GM23248 (cell line): ENCODE measurements around the gene GRAP.

Experiments
- EZH2 ChIP-seq: fragments of 200-600 bp; sonication (generic); IDR thresholded peaks from 2 replicates; pipeline ENCODE4 v1.6.1; 2018; ENCODE audit warnings: antibody characterized with exemption, mild to moderate bottlenecking; ENCODE audit not compliant: insufficient read depth, poor library complexity, severe bottlenecking
- EZH2phosphoT487 ChIP-seq: fragments of 200-600 bp; sonication (generic); IDR thresholded peaks from 2 replicates; pipeline ENCODE4 v1.6.1; 2018; ENCODE audit warnings: antibody characterized with exemption, moderate library complexity, mild to moderate bottlenecking, low read depth; ENCODE audit not compliant: insufficient read depth

DNA sequence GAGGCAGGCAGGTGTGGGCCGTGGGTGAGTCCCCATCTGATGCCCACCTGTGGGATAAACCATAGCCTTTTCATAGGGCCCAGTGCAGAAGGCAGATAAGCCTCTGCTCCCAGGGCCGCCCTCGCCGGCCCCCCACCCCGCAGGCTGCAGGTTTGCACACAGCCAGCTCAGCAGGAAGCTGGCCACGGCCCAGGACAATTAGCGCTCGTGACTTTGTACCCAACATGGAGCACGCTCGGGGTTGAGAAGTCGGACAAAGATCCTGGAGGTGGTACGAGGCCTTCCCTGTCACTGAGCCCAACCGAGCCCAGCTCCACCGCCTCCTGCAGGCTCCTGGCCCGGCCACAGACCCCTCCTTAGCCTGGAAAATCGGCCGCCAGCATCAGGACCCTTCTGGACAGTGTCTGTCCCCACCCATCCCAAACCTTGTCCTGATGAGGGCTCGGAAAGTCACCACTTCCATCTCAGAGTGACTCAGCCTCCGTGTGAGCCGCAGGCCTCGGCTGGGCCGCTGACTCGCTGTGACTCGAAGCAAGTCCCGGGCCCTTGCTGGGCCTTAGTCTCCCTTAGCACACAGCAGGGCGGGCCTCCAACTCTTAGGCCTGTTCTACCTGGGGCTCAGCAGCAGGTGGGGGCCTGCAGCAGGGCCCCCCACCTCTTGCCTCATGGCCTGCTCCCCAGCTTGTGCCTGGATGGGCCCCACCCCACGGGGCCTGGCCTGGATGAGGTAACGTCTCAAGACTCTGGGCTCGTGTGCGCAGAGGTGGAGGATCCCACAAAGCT lies 64.9 kb downstream of the GRAP start:
- TF ChIP-seq EZH2 (no peak), EZH2phosphoT487 (no peak)
